ENCODE results near the gene GTF2F2.

DNA sequence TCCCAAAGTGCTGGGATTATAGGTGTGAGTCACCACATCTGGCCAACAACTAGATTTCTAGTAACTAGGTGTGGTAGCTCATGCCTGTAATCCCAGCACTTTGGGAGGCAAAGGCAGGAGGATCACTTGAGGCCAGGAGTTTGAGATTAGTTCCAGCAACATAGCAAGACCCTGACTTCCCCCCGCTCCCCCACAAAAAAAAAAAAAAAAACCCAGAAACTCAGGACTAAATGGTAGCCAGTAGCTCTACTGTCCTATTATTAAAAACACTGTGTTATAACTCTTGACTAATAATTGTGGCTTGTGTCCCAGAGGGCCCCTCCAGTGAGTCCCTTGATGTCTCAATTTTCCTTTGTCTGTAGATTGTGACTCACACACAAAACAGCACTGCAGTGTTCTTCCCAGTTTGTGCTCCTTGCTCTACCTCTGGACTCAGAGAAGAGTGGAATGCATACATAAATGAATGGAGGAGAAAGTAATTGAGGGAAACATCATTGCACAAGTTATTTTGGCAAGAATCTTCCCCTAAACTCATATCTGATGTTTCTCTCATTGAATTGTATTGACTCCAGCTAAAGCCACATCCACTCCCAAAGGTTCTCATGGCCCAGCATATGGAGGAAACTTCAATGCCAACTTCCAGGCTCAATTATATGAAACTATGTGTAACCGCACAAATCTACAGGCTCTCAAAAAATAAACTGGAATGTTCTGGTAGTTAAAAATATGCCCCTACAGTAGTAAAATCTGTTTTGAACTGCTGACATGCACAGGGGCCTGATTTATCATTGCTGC is 211.9 kb downstream of the GTF2F2 start:
- no peak for TF ChIP-seq CTCF (IDR thresholded peaks at IDR 0.05)
- no peak for TF ChIP-seq POLR2A (IDR thresholded peaks at IDR 0.05)
- TF ChIP-seq POLR2AphosphoS5 (IDR thresholded peaks at IDR 0.05) = peak in 1 of 3 donors; percentile 21
- TF ChIP-seq EP300 (IDR thresholded peaks at IDR 0.05) = no peak

Measured in stomach (tissue), 4 donors.